Left renal cortex interstitium (tissue), 4 donors: Measurements from ENCODE around the gene TEX47. TPM values are rescaled to one million over a fixed set of nuclear protein-coding genes. Genes with fewer than 3 reads are reported as not detected.

Source experiments
- DNase-seq, 4 donors: peaks; one replicate each; pipeline ENCODE4 v3.0.0-alpha.2; 2013; ENCODE audit warnings: low read depth in 4 of 4, low spot score in 2 of 4, missing footprints in 1 of 4
- polyA plus RNA-seq, 4 donors: library from polyadenylated mRNA; unstranded; fragments of 120-200 nt; gene quantifications; one replicate each; pipeline ENCODE4 v1.2.1, GENCODE V29; 2013; ENCODE audit not compliant: insufficient read length in 4 of 4

TEX47 gene
- polyA plus RNA-seq, 4 donors, result not detected

DNA sequence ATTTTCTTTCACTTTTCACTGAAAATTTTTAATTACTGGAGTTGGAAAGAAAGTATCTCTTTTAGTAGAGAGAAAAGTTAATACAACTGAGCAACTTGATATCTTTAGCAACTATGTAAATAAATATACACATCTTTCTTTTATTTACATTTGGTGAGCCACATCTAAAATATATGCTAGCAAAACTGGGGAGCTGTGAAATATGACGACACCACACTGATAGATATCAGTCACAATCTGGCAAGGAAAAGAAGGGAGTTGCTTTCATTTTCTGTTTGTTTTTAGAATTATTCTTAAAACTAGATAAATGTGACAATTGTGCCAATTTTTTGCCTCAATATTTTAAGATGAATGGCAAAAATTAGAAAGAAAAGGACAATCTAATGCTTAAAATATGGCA lies 38.7 kb downstream of the TEX47 start:
- no peak for DNase-seq

GRCh38 chr7:88746126-88746525 lies 49.4 kb downstream of the TEX47 start:
- no peak for DNase-seq

Other genes starting within 250 kb of the TEX47 start
- gene ZNF804B, start 36.0 kb downstream of the TEX47 start, polyA plus RNA-seq, result under 1 TPM; 0.14 to 0.23 (median 0.22) TPM